Ureter (tissue), 1 donor: Measurements from ENCODE around the gene KLF6. TPM values are rescaled to one million over a fixed set of nuclear protein-coding genes. Genes with fewer than 3 reads are reported as not detected.

ENCODE experiments used
- DNase-seq: peaks from one replicate; pipeline ENCODE4 v3.0.0-alpha.2; 2020; ENCODE audit warnings: low spot score
- total RNA-seq: library from RNA; stranded (reverse); gene quantifications from one replicate; pipeline ENCODE4 v1.2.4, GENCODE V29; 2023
- donor health status: DM: yes; HTN: yes; CAD: no.

The KLF6 gene
- total RNA-seq, 1 donor from 2014 or later, result 171 TPM

GRCh38 chr10:3811291-3811870 is 26.4 kb upstream of the KLF6 start:
- DNase-seq, result no peak

GRCh38 chr10:3808689-3809199 is 23.7 kb upstream of the KLF6 start:
- DNase-seq, result no peak

GRCh38 chr10:3807928-3808496 is 23.0 kb upstream of the KLF6 start:
- no peak for DNase-seq

- DNase-seq, result no peak
Measured at GRCh38 chr10:3807211-3807927, 22.4 kb upstream of the KLF6 start.

DNA sequence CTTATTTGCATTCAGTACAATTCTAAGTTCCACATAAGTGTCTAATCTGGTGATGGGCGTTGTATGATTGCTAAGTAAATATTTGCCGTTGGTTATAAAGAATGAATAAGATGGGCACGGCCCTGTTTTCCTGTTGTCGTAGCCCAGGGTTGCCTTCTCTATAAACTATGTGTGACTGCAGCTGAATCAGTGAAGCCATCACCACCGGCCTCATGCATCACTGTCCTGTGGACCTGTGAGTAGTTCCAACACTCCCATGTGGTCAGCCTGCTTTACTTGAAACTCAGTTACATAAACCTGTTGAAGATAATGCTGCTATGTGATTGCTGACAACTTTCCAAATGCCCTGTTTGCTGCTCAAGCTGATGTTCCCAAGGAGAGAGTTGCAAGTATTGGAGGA is 21.6 kb upstream of the KLF6 start:
- DNase-seq, result peak; percentile 25

DNA sequence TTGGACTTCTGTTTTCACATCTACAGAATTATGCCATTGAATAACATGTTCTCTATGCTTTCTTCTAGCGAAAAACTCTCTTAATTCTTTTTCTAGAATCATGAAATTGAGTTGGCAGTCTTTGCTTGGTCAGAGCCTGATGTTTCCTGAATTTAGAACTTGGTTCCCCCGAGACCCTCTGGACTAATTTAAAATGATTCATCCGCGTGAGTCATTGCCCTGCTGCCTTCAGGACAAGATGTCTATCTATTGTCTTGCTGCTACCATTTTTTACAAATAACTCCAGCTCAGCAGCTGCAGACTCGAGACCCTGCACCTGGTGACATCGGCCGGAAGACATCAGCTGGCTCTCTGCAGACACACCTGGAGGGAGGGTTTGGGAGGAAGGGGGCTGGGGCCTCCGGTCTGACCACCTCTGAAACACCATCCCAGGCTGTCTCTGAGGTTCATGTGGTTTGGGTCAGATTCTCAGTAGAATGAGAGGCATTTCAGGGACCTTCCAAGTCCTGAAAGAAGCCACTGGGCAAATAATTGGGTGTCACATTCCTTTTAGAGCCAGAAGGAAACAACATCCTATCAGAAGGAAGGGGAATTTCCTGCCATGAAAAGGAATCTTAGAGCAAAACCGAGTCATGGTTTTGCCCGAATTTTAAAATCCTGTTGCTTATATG is 20.9 kb upstream of the KLF6 start:
- peak; percentile 46 for DNase-seq

- DNase-seq, result peak; percentile 28
Measured at GRCh38 chr10:3805201-3805790, 20.3 kb upstream of the KLF6 start.

GRCh38 chr10:3803927-3804741 is 19.1 kb upstream of the KLF6 start:
- DNase-seq, result peak; percentile 17

DNA sequence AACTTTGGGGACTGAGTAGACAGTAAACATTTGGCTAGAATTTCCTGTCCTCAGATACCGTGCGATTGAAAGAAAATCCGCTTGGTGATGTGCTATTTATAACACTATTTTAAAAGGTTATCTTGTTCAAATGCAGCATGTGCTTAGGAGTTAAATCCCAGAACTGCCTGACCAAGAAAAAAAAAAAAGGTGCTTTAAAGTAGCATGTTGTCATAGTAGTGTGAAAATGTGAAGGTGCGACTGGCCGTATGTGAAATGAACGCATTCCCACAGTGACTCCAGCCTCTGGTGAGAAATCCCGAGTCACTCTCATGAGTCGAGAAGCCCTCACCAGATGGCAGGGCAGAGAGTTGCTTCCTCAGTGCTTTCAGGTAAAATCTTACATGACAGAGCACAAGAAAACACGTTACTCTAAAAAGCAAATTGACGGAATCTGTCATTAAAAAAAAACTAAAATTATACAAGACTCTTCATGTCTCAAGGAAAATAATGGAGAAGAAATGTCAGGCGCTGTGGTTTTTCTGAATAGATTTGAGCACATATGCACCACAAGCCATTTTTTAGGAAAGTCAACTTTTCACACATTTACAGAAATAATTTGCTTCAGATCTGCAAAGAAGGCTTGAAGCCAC is 18.4 kb upstream of the KLF6 start:
- peak; percentile 31 for DNase-seq

DNA sequence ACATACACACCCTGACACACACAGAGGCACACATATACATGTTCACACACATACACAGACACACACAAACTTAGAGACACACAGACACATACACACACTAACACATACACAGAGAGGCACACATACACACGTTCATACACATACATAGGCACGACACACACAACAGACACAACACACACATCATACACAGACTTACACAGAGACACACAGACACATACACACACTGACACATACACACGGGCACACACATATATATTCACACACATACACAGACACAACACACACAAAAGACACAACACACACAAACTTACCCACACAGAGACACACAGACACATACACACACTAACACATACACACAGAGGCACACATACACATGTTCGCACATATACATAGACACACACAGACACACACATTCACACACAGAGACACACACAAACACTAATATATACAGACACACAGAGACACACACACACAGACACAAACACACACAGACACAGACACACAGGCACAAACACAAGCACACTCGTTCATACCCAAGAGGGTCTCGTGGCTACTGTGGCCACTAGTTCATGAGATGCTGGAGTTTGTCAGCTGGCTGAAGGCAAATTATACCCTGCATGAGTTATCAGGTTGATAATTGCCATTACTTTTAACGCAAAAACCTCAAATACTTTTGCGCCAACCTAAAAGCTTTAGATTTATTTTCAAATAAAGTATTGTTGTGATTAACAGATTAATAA is 17.7 kb upstream of the KLF6 start:
- peak; percentile 17 for DNase-seq

DNA sequence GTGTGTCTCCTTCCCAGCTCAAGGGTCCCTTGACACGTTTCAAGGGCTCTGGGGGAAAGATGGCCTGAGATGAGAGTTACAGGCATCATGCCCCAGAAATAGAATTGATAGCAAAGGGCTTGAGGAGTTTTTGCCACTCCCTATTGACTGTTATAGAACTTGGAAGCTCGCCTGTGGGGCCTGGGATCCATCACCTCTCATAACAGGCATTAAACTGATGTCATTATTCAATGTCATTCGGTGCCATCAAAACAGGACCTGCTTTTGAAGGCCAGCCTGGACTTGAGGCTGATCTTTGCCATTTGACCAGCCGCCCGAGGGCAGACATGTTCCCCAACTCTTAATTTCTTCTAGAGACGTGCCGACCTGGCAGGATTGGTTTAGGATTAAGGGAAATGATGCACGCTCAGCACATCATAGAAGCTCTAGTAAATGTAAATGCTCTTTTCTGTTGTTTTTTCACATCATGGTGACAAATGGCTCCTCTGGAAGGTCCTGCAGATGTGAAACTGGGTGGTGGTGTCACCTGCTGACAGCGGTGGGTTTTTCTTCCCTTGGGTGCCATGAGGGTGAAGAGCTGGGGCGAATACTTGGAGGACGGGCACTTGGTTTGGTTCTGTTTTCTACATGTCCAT is 16.7 kb upstream of the KLF6 start:
- no peak for DNase-seq

DNA sequence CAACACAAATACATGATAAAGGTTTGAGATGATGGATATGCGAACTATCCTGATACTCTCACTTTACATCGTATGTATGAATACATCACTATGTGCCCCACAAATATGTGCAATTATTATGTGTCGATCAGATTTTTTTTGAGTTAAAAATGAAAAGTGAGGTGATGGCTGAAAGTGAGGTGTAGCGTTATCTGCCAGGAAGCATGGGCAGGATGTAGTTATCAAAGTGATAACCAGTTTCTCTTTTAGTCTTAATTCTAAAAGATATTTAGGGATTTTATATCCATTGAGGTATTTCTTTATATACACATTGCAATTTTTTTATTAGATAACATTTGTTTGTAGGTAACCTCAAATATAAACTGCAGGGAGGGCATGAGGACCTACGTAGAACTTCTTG is 15.6 kb upstream of the KLF6 start:
- no peak for DNase-seq

DNA sequence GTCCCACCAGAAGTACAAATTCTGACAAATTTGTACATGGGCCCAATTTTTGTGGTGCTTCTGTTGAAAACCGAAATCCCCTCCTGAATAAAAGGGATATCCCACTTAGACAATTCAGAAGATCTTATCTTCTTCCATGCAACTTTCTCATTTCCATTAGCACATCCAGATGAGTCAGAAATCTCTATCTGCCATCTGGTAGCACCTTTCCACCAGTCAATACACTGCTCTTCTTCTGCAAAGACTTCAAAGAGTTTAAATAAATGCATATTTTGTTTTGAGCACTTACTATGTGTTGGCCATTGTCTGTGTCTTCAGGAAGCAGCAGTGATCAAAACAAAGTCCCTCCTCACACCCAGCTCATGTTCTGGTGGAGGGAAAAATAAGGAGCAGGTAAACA is 12.7 kb upstream of the KLF6 start:
- no peak for DNase-seq

- DNase-seq, result no peak
Measured at GRCh38 chr10:3793553-3793952, 8.5 kb upstream of the KLF6 start.

GRCh38 chr10:3792710-3793219 is 7.8 kb upstream of the KLF6 start:
- DNase-seq, result no peak

DNA sequence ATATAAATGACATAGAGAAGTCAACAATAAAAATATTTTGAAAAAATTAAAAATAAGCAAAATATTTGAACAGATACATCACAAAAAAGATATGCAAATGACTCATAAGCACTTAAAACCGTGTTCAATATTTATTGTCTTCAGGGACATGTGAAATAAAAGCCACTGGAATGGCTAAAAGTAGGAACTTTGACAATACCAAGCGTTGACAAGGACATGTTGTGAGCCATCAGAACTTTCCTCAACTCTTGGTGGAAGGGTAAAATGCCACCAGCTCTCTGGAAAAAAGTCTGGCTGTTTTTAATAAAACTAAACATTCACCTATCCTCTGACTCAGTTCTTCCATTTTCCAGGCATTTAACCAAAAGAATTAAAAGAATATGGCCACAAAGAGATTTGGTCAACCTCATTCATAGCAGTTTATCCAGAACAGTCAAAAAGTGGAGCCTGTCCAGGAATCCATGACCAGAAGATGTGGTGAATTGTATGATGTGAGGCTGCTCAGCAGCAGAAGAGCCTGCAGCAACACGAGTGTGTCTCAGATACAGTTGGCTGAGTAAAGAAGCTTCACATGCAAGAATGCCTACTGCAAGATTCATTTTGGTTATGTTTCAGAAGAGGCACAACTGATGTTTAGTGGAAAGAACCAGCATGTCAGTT is 7.1 kb upstream of the KLF6 start:
- DNase-seq, result no peak

DNA sequence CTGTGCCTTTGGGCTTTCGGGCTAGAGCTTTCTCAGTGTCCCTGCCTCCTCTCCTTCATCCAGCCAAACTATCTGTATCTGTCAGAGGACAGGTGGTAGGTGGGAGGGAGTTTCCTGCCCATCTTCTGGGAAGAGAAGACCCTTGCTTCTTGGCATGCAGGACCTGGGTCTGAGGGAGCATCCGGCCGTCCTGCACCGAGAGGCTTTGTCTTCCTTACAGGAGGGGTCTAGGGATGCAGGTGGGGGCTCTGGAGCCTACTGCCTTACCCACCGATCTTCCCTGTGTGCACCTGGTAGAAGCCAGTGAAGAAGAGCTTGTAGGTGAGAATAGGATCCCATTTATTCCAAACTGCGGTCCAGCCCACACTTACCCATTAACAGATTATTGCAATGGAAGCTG is 5.8 kb upstream of the KLF6 start:
- no peak for DNase-seq

DNA sequence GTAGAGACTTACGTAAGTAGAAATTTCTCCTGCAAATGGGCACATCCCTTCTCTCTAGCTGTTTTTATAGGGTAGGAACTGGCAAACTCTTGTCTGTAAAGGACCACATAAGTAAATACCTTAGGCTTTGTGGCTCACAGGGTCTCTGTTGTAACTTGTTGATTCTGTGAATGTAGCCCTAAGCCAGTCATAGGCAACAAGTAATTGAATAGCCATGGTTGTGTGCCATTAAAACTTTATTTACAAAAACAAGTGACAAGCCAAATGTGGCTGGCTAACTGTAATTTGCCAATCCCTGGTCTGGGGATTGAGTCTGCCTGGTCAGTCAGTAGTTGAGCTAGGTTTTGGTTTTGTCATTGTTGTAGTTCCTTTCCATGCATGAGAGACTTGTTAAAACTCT is 5.3 kb upstream of the KLF6 start:
- no peak for DNase-seq

- no peak for DNase-seq
Measured at GRCh38 chr10:3789621-3790020, 4.6 kb upstream of the KLF6 start.
